GM12878 (cell line): ENCODE results near the gene PRDX3.

Source experiments
- CTCF ChIP-seq, 3 experiments: IDR thresholded peaks in 2 of 3; conservative IDR thresholded peaks in 1 of 3; 2 replicates each; pipeline ENCODE4 v1.5.1; 2011; ENCODE audit warnings: low read depth in 3 of 3, low read length in 3 of 3, mild to moderate bottlenecking in 3 of 3, control low read depth in 2 of 3, moderate library complexity in 2 of 3, inconsistent platforms in 1 of 3, mixed read lengths in 1 of 3; ENCODE audit not compliant: control insufficient read depth in 2 of 3, insufficient read depth in 1 of 3; ENCODE audit errors: extremely low read depth in 1 of 3
- EZH2 ChIP-seq: IDR thresholded peaks from 2 replicates; pipeline ENCODE4 v1.6.1; 2012; ENCODE audit warnings: low read depth, mild to moderate bottlenecking, control low read depth, inconsistent platforms, low read length, borderline replicate concordance; ENCODE audit not compliant: control insufficient read depth
- MTA3 ChIP-seq: IDR thresholded peaks from 2 replicates; pipeline ENCODE4 v1.6.1; 2012; ENCODE audit warnings: low read length, inconsistent platforms, borderline replicate concordance
- MYC ChIP-seq: IDR thresholded peaks from 2 replicates; pipeline ENCODE4 v1.6.1; 2011; ENCODE audit warnings: mild to moderate bottlenecking, low read length, moderate library complexity, inconsistent platforms; ENCODE audit not compliant: insufficient read depth, insufficient replicate concordance, insufficient read length, severe bottlenecking
- POLR2AphosphoS2 ChIP-seq: IDR thresholded peaks from 2 replicates; pipeline ENCODE4 v1.6.1; 2011; ENCODE audit warnings: low read depth, mild to moderate bottlenecking, low read length, improper control_type of control experiment, moderate library complexity

GRCh38 chr10:119222966-119223386, 44.4 kb upstream of the PRDX3 start:
- TF ChIP-seq MTA3 (no peak), MYC (no peak), POLR2AphosphoS2 (no peak), CTCF (IDR thresholded peaks at IDR 0.05 in 2 of 3, conservative IDR thresholded peaks at IDR 0.05 in 1 of 3; ENCODE audit: control insufficient read depth in 2 of 3, extremely low read depth in 1 of 3, insufficient read depth in 1 of 3, low read depth in 3 of 3, low read length in 3 of 3) (no peak), EZH2 (no peak)
